Measurements from ENCODE around the gene GNAO1.

The GNAO1 gene

DNA sequence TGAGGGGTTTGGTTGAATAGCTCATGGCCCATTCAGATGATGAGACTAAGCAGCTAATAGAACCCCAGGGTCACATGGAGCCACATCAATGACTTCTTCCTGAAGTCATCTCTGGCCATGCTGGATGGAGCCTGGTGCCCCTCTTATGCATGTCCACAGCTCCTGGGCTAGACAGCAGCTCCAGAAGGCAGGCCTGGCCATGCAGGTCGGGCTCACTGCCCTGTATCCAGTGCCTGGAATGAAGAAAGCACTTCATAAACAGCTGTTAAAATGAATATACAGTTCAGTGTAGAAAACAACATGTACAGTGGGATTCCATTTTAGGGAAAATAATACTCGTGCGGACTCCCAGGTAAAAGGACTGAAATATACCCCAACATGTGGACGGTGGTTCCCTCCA is 73.9 kb downstream of the GNAO1 start:
- POLR2A ChIA-PET = interaction anchor here (1.1 kb wide), 1 partner anchor 13 kb away, joined by 3 read pairs; no protein-coding TSS in a partner anchor
- Histone ChIP-seq H3K36me3 (ENCODE audit: control insufficient read depth in 2 of 2, insufficient read depth in 1 of 2, low read length in 2 of 2) (no peaks in the 10 kb centered on the region), H3K4me1 (ENCODE audit: control insufficient read depth, insufficient read depth, low read length) (no peaks in the 10 kb centered on the region), H3K27ac (ENCODE audit: extremely low read depth, low read depth, low read length) (no peak overlapping the region), H3K9me3 (ENCODE audit: control insufficient read depth, insufficient read depth, low read depth, low read length) (no peaks in the 10 kb centered on the region), H3K4me3 (ENCODE audit: low read depth, low read length) (no peak overlapping the region)
- CTCF ChIA-PET = interaction anchor here (0.6 to 1.3 kb wide), 3 partner anchors 12 to 53 kb away, joined by 3 read pairs; no protein-coding TSS in a partner anchor
- TF ChIP-seq SP7 (tag by site-specific recombination; IDR thresholded peaks at IDR 0.05) (no peak), ZNF670 (tag by site-specific recombination; IDR thresholded peaks at IDR 0.05; ENCODE audit: low read depth) (no peak), MEIS1 (CRISPR knock-in tag; IDR thresholded peaks at IDR 0.05; ENCODE audit: borderline replicate concordance) (no peak), ZBTB17 (tag by site-specific recombination; IDR thresholded peaks at IDR 0.05) (no peak), ZNF610 (tag by site-specific recombination; IDR thresholded peaks at IDR 0.05; ENCODE audit: borderline replicate concordance) (no peak), GLIS1 (tag by site-specific recombination; IDR thresholded peaks at IDR 0.05) (no peak), MYNN (tag by site-specific recombination; IDR thresholded peaks at IDR 0.05; ENCODE audit: borderline replicate concordance) (no peak), ZNF324 (tag by site-specific recombination; IDR thresholded peaks at IDR 0.05) (no peak), ZNF391 (tag by site-specific recombination; IDR thresholded peaks at IDR 0.05; ENCODE audit: borderline replicate concordance, low read depth) (no peak)

DNA sequence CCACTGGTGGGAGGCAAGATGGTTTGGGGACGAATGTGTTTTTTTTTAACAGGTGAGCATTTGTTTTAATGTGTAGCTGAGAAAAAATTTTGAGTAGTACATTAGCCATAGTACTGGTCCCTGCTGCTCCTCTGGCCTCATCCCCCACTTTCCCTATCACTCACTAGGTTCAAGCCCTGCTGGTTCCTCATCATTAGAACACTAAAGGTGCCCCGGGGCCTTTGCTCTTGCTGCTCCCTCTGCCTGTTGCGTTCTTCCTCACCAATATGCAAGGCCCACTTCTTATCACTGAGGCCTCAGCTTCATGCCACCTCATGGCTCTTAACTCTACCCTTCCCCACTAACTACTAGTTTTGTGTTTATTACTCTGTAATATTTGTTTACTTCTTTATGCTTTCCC is 74.5 kb downstream of the GNAO1 start:
- no peak overlapping the region for H3K27ac ChIP-seq (ENCODE audit: extremely low read depth, low read depth, low read length)
- ChIA-PET POLR2A (interaction anchor here (1.1 kb wide), 1 partner anchor 12 kb away, joined by 3 read pairs; no protein-coding TSS in a partner anchor), CTCF (interaction anchor here (0.7 to 1.3 kb wide), 3 partner anchors 15 to 209 kb away, joined by 3 to 4 read pairs (median 3); no protein-coding TSS in a partner anchor)
- TF ChIP-seq, protein P1, sequence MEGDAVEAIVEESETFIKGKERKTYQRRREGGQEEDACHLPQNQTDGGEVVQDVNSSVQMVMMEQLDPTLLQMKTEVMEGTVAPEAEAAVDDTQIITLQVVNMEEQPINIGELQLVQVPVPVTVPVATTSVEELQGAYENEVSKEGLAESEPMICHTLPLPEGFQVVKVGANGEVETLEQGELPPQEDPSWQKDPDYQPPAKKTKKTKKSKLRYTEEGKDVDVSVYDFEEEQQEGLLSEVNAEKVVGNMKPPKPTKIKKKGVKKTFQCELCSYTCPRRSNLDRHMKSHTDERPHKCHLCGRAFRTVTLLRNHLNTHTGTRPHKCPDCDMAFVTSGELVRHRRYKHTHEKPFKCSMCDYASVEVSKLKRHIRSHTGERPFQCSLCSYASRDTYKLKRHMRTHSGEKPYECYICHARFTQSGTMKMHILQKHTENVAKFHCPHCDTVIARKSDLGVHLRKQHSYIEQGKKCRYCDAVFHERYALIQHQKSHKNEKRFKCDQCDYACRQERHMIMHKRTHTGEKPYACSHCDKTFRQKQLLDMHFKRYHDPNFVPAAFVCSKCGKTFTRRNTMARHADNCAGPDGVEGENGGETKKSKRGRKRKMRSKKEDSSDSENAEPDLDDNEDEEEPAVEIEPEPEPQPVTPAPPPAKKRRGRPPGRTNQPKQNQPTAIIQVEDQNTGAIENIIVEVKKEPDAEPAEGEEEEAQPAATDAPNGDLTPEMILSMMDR (tag by site-specific recombination; IDR thresholded peaks at IDR 0.05) = no peak
- TF ChIP-seq ZNF777 (tag by site-specific recombination; IDR thresholded peaks at IDR 0.05; ENCODE audit: borderline replicate concordance) (no peak), ZNF133 (tag by site-specific recombination; IDR thresholded peaks at IDR 0.05) (no peak), ZNF623 (tag by site-specific recombination; IDR thresholded peaks at IDR 0.05) (peak; percentile 61), ZNF624 (tag by site-specific recombination; IDR thresholded peaks at IDR 0.05) (no peak)
- TF ChIP-seq, protein P2, sequence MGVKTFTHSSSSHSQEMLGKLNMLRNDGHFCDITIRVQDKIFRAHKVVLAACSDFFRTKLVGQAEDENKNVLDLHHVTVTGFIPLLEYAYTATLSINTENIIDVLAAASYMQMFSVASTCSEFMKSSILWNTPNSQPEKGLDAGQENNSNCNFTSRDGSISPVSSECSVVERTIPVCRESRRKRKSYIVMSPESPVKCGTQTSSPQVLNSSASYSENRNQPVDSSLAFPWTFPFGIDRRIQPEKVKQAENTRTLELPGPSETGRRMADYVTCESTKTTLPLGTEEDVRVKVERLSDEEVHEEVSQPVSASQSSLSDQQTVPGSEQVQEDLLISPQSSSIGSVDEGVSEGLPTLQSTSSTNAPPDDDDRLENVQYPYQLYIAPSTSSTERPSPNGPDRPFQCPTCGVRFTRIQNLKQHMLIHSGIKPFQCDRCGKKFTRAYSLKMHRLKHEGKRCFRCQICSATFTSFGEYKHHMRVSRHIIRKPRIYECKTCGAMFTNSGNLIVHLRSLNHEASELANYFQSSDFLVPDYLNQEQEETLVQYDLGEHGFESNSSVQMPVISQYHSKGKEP (tag by site-specific recombination; IDR thresholded peaks at IDR 0.05) = no peak
- H3K4me3 ChIP-seq (ENCODE audit: low read depth, low read length) = no peak overlapping the region
- no peaks in the 10 kb centered on the region for H3K9me3 ChIP-seq (ENCODE audit: control insufficient read depth, insufficient read depth, low read depth, low read length)
- H3K36me3 ChIP-seq (ENCODE audit: control insufficient read depth in 2 of 2, insufficient read depth in 1 of 2, low read length in 2 of 2) = no peaks in the 10 kb centered on the region
- H3K4me1 ChIP-seq (ENCODE audit: control insufficient read depth, insufficient read depth, low read length) = no peaks in the 10 kb centered on the region

- ChIA-PET POLR2A (interaction anchor here (1.1 kb wide), 1 partner anchor 11 kb away, joined by 3 read pairs; no protein-coding TSS in a partner anchor), CTCF (interaction anchor here (1.1 kb wide), 1 partner anchor 14 kb away, joined by 4 read pairs; no protein-coding TSS in a partner anchor)
- Histone ChIP-seq H3K36me3 (ENCODE audit: control insufficient read depth in 2 of 2, insufficient read depth in 1 of 2, low read length in 2 of 2) (no peaks in the 10 kb centered on the region), H3K27ac (ENCODE audit: extremely low read depth, low read depth, low read length) (no peak overlapping the region), H3K4me1 (ENCODE audit: control insufficient read depth, insufficient read depth, low read length) (no peaks in the 10 kb centered on the region), H3K4me3 (ENCODE audit: low read depth, low read length) (no peak overlapping the region), H3K9me3 (ENCODE audit: control insufficient read depth, insufficient read depth, low read depth, low read length) (no peaks in the 10 kb centered on the region)
- TF ChIP-seq ZNF132 (tag by site-specific recombination; IDR thresholded peaks at IDR 0.05; ENCODE audit: borderline replicate concordance) = no peak
- no peak for TF ChIP-seq ZNF140 (tag by site-specific recombination; IDR thresholded peaks at IDR 0.05)
- no peak for TF ChIP-seq PBX3 (CRISPR knock-in tag; IDR thresholded peaks at IDR 0.05)
- TF ChIP-seq ZXDB (tag by site-specific recombination; IDR thresholded peaks at IDR 0.05) = no peak
- TF ChIP-seq ZNF155 (tag by site-specific recombination; IDR thresholded peaks at IDR 0.05) = no peak
- no peak for TF ChIP-seq ZNF10 (tag by site-specific recombination; IDR thresholded peaks at IDR 0.05)
- TF ChIP-seq, protein P3, sequence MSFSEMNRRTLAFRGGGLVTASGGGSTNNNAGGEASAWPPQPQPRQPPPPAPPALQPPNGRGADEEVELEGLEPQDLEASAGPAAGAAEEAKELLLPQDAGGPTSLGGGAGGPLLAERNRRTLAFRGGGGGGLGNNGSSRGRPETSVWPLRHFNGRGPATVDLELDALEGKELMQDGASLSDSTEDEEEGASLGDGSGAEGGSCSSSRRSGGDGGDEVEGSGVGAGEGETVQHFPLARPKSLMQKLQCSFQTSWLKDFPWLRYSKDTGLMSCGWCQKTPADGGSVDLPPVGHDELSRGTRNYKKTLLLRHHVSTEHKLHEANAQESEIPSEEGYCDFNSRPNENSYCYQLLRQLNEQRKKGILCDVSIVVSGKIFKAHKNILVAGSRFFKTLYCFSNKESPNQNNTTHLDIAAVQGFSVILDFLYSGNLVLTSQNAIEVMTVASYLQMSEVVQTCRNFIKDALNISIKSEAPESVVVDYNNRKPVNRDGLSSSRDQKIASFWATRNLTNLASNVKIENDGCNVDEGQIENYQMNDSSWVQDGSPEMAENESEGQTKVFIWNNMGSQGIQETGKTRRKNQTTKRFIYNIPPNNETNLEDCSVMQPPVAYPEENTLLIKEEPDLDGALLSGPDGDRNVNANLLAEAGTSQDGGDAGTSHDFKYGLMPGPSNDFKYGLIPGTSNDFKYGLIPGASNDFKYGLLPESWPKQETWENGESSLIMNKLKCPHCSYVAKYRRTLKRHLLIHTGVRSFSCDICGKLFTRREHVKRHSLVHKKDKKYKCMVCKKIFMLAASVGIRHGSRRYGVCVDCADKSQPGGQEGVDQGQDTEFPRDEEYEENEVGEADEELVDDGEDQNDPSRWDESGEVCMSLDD (tag by site-specific recombination; IDR thresholded peaks at IDR 0.05) = no peak
- no peak for TF ChIP-seq OVOL3 (tag by site-specific recombination; IDR thresholded peaks at IDR 0.05)
- TF ChIP-seq REPIN1 (tag by site-specific recombination; IDR thresholded peaks at IDR 0.05; ENCODE audit: low read depth) = no peak
These were observed 75.6 kb downstream of the GNAO1 start for GRCh38 chr16:56266641-56267607.

All from HEK293 (cell line).